ENCODE measurements around the gene CES3. TPM values are rescaled to one million over a fixed set of nuclear protein-coding genes. Genes with fewer than 3 reads are reported as not detected.

Gene CES3
- total RNA-seq, 1 donor from 2014 or later: 4.8 TPM

GRCh38 chr16:67019171-67019570 lies 58.1 kb downstream of the CES3 start:
- H3K27me3 Mint-ChIP-seq: peaks cover 23% of the 10 kb centered on the region
- no peak for TF ChIP-seq CTCF (IDR thresholded peaks at IDR 0.05; ENCODE audit: unreplicated experiment)
- no peak for DNase-seq (ENCODE audit: low spot score, unreplicated experiment)
- no peak overlapping the region for H3K27ac Mint-ChIP-seq
- H3K4me1 Mint-ChIP-seq (ENCODE audit: low read depth): peaks cover 12% of the 10 kb centered on the region
- H3K9me3 Mint-ChIP-seq (ENCODE audit: low read depth): no peaks in the 10 kb centered on the region
- H3K36me3 Mint-ChIP-seq (ENCODE audit: insufficient read depth): no peaks in the 10 kb centered on the region
- H3K4me3 Mint-ChIP-seq (ENCODE audit: low read depth): no peak overlapping the region

- DNase-seq (ENCODE audit: low spot score, unreplicated experiment): no peak
- Mint-ChIP-seq H3K27me3 (peaks cover 4% of the 10 kb centered on the region), H3K4me3 (ENCODE audit: low read depth) (no peak overlapping the region), H3K9me3 (ENCODE audit: low read depth) (no peaks in the 10 kb centered on the region), H3K36me3 (ENCODE audit: insufficient read depth) (no peaks in the 10 kb centered on the region), H3K27ac (no peak overlapping the region), H3K4me1 (ENCODE audit: low read depth) (peaks cover 22% of the 10 kb centered on the region)
- TF ChIP-seq CTCF (IDR thresholded peaks at IDR 0.05; ENCODE audit: unreplicated experiment): no peak
Observed at GRCh38 chr16:67021321-67021720, 60.3 kb downstream of the CES3 start.

- peaks cover under 1% of the 10 kb centered on the region for H3K27me3 Mint-ChIP-seq
- peak overlapping the region; percentile 67 for H3K27ac Mint-ChIP-seq
- no peak overlapping the region for H3K4me3 Mint-ChIP-seq (ENCODE audit: low read depth)
- H3K36me3 Mint-ChIP-seq (ENCODE audit: insufficient read depth): no peaks in the 10 kb centered on the region
- H3K4me1 Mint-ChIP-seq (ENCODE audit: low read depth): peaks cover 22% of the 10 kb centered on the region
- DNase-seq (ENCODE audit: low spot score, unreplicated experiment): no peak
- no peaks in the 10 kb centered on the region for H3K9me3 Mint-ChIP-seq (ENCODE audit: low read depth)
- TF ChIP-seq CTCF (IDR thresholded peaks at IDR 0.05; ENCODE audit: unreplicated experiment): no peak
Observed at GRCh38 chr16:67022531-67023214, 61.6 kb downstream of the CES3 start.

GRCh38 chr16:67023689-67024088 lies 62.6 kb downstream of the CES3 start:
- no peak for TF ChIP-seq CTCF (IDR thresholded peaks at IDR 0.05; ENCODE audit: unreplicated experiment)
- Mint-ChIP-seq H3K27ac (peak overlapping the region; percentile 75), H3K36me3 (ENCODE audit: insufficient read depth) (no peaks in the 10 kb centered on the region), H3K9me3 (ENCODE audit: low read depth) (no peaks in the 10 kb centered on the region), H3K4me3 (ENCODE audit: low read depth) (no peak overlapping the region), H3K27me3 (no peaks in the 10 kb centered on the region), H3K4me1 (ENCODE audit: low read depth) (peaks cover 26% of the 10 kb centered on the region)
- no peak for DNase-seq (ENCODE audit: low spot score, unreplicated experiment)

Other genes with a start within 250 kb of the CES3 start
- 179 and 181 TPM in 2 replicates for gene DYNC1LI2, start 209.7 kb upstream of the CES3 start, total RNA-seq
- gene TERB1, start 159.7 kb upstream of the CES3 start, total RNA-seq: 0.29 TPM in 1 of 2 replicates, not detected in the other
- gene NAE1, start 130.3 kb upstream of the CES3 start, total RNA-seq: 114 and 117 TPM in 2 replicates
- gene CA7, start 116.9 kb upstream of the CES3 start, total RNA-seq: not detected in 2 replicates
- gene PDP2, start 80.8 kb upstream of the CES3 start, total RNA-seq: 17.0 and 20.0 TPM in 2 replicates
- gene CDH16, start 42.4 kb upstream of the CES3 start, total RNA-seq: not detected in 2 replicates
- gene RRAD, start 35.7 kb upstream of the CES3 start, total RNA-seq: 0.27 and 0.36 TPM in 2 replicates
- 58.1 and 59.9 TPM in 2 replicates for gene CIAO2B, start 26.9 kb upstream of the CES3 start, total RNA-seq
- gene CES2, start 25.8 kb upstream of the CES3 start, total RNA-seq: 39.2 and 43.9 TPM in 2 replicates
- 4.6 and 5.2 TPM in 2 replicates for gene CES4A, start 27.3 kb downstream of the CES3 start, total RNA-seq
- 86.6 and 87.3 TPM in 2 replicates for gene CBFB, start 67.9 kb downstream of the CES3 start, total RNA-seq
- 20.4 and 21.0 TPM in 2 replicates for gene PHAF1, start 148.7 kb downstream of the CES3 start, total RNA-seq
- 5.1 TPM in 2 replicates for gene B3GNT9, start 189.7 kb downstream of the CES3 start, total RNA-seq
- gene TRADD, start 198.6 kb downstream of the CES3 start, total RNA-seq: 5.6 and 6.6 TPM in 2 replicates
- 1.7 and 2.1 TPM in 2 replicates for gene FBXL8, start 198.7 kb downstream of the CES3 start, total RNA-seq
- gene HSF4, start 203.5 kb downstream of the CES3 start, total RNA-seq: 2.2 and 6.8 TPM in 2 replicates
- 9.4 and 12.7 TPM in 2 replicates for gene NOL3, start 209.3 kb downstream of the CES3 start, total RNA-seq
- 137 and 145 TPM in 2 replicates for gene MATCAP1, start 222.7 kb downstream of the CES3 start, total RNA-seq
- not detected in 2 replicates for gene EXOC3L1, start 228.9 kb downstream of the CES3 start, total RNA-seq
- 82.1 and 82.8 TPM in 2 replicates for gene E2F4, start 230.9 kb downstream of the CES3 start, total RNA-seq
- 5.4 and 5.5 TPM in 2 replicates for gene ELMO3, start 237.9 kb downstream of the CES3 start, total RNA-seq

All from progenitor cell of endocrine pancreas (in vitro differentiated cells).